Activated T-cell treated with anti-CD3 and anti-CD28 coated beads for 24 hours (primary cell): ENCODE results near the gene MFGE8.
A peak's percentile ranks its signal among the peaks of the same experiment; 100 is the strongest.
"Not testable (repeated sequence)": the region's sequence is repeated elsewhere in the genome, so short reads cannot be mapped to it uniquely, and the experiment has no call there.

Experiments
- DNase-seq: peaks from one replicate; pipeline ENCODE4 v3.0.0-alpha.2; 2020; ENCODE audit warnings: low read depth

Gene MFGE8

GRCh38 chr15:88913017-88913849 is at the start of gene MFGE8:
Gene MFGE8, minus strand, starts transcription at chr15:88913379. Its CDS starts 60 bp downstream, at chr15:88913319.
- peak; percentile 50 for DNase-seq

GRCh38 chr15:88959445-88959844 is 46.3 kb upstream of the MFGE8 start:
- DNase-seq = no peak

GRCh38 chr15:88956906-88957305 is 43.7 kb upstream of the MFGE8 start:
- no peak for DNase-seq

DNA sequence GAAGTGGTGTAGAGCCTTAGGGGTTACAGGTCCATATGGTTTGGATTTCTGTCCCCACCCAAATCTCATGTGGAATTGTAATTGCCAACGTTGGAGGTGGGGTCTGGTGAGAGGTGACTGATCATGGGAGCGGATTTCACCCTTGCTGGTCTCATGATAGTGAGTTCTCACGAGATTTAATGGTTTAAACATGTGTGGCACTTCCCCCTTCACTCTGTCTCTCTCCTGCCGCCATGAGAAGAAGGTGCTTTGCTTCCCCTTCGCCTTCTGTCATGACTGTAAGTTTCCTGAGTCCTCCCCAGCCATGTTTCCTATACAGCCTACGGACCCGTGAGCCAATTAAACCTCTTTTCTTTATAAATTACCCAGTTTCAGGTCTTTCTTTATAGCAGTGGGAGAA is 43.1 kb upstream of the MFGE8 start:
- DNase-seq = no peak

DNA sequence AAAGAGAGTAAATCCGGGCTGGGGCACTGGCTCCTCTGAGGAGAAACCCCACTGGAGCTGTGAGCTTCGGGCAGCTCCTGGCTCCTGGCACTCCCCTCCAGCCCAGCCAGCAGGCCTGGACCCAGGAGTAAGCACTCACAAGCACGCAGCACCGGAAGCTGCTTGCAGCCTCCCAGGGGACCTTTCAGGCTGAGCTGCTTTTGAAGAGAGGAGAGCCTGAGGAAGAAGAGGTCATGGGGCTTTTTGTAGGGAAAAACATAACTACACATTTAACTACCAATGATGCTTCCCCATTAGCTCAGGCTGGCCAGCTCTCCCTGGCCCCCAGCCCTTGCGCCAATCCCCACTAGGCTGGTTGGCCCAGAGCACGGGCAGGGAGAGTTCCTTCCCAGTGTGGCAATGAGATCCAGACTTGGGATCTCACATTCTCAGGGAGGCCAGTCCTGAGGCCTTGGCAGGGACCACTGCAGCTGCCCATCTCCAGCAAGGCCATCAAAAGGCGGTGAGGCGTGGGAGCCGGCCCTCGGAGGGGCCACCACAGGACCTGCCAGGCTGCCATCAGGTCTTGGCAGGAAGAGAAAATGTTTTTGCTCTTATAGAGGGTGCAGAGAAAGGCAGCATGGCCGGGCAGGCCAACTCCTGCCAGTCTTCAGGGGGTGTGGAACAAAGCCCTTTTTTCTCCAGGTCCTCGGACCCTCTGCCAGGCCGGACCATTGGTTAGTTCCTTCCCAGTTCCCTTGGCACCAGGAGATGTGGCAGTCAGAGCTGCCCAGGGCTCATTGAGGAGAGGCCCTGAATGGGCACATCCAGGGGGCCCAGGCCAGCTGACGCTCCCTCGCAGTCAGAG is 41.5 kb upstream of the MFGE8 start:
- DNase-seq = no peak

- DNase-seq = no peak
Observed at GRCh38 chr15:88950600-88951160, 37.5 kb upstream of the MFGE8 start.

DNA sequence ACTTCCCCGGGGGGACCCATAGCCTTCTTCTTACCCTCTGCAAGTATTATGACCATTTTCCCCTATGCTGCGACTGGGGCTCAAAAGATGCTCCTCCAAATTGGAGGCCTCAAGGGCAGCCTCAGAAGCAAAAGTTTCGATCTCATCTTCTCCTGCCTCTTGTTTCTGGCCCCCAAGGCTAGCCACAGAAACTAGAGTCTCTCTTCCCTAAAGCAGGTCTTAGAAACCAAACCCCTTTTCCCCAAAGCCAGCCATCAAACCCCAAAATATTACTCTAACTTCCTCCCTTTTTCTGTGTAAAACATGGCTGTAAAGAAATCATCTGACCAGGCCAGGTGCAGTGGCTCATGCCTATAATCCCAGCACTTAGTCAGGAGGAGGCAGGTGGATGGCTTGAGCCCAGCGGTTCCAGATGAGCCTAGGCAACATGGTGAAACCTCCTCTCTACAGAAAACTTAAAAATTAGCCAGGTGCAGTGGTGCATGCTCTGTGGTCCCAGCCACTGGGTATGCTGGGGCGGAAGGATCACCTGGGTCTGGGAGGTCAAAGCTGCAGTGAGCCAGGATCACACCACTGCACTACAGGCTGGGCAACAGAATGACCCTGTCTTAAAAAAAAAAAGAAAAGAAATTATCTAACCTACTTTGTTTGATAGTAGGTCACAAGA is 36.7 kb upstream of the MFGE8 start:
- DNase-seq = no peak

- no peak for DNase-seq
Observed at GRCh38 chr15:88940110-88940675, 27.0 kb upstream of the MFGE8 start.

- no peak for DNase-seq
Observed at GRCh38 chr15:88939486-88939806, 26.3 kb upstream of the MFGE8 start.

DNA sequence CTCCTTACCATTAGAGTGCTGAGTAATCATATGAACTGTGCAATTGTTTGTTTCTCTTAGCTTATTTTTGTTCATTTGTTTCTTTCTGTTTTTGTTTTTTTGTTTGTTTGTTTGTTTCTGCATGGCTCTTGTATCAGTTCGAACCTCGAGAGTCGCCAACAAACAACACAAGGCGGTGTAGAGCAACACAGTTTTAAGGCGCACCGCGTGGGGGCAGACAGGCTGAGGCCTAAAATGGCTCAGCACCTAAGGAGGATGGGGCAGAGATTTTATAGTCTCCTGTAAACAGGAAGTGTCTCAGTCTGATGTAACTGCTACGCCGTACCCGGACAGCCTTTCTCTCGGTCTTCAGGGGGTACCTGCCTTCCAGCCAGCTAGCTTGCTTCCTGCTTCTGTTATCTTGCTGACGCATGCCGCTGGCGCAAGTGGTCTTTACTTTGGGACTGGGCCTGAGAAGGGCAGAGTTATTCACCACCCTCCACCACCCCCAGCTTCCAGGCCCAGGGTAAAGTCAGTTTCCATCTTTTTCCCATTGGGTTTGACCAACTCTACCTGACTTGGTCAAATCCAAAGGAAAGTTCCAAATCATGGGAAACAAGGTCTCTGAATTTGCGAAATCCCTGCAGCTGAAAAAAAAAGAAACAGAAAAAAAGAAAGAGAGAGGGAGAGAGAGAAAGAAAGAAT is 25.8 kb upstream of the MFGE8 start:
- no peak for DNase-seq

GRCh38 chr15:88934449-88934848 is 21.3 kb upstream of the MFGE8 start:
- not testable (repeated sequence) for DNase-seq

- DNase-seq = no peak
Observed at GRCh38 chr15:88932875-88933330, 19.7 kb upstream of the MFGE8 start.

DNA sequence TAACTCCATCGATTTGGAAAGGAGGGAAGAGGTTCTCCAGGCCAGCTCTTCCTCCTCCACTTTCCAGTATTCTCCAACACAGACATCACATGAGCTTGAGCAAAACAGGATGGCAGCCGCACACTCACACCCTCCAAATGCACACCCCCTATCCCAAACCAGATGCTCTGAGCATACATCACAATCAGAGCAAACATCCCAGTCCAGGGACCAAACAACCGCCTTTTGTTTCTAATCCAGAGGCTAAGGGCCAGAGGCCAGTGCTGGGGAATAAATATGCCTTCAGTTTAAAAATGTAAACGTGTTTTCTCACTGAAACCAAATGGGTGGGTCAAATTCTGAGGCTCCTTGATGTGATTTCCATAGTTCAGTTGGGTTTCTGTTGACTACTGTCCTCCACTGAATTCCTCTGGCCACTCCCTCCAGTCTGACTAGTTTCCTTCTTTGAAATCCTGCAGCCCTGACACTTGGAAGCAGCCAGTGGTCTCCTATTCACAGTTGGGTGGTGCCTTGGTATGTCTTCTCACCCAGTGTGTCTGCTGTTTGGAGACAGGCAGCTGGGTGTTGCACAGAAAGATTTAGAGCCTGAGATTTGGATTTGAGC is 19.2 kb upstream of the MFGE8 start:
- no peak for DNase-seq

GRCh38 chr15:88930579-88930978 is 17.4 kb upstream of the MFGE8 start:
- no peak for DNase-seq

- not testable (repeated sequence) for DNase-seq
Observed at GRCh38 chr15:88929358-88930098, 16.3 kb upstream of the MFGE8 start.

DNA sequence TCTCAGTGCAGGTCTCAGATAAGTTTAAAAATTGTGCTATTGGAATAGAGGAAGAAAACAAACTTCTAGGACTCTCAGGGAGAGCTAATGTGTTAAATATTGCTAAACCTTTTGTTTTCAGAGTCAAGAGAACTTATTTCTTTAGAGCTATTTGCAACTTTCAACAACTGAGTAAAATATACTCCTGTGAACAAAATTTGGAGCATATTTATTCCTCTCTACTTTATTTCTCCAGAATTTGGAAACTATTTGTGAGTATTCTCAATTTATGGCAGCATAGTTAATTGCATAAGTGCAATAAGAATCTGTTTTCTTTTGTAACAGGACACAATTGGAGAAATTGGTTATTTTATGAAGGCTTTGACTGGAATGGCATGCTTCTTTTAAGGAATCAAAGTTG is 15.0 kb upstream of the MFGE8 start:
- DNase-seq = not testable (repeated sequence)

GRCh38 chr15:88925648-88926047 is 12.5 kb upstream of the MFGE8 start:
- not testable (repeated sequence) for DNase-seq

DNA sequence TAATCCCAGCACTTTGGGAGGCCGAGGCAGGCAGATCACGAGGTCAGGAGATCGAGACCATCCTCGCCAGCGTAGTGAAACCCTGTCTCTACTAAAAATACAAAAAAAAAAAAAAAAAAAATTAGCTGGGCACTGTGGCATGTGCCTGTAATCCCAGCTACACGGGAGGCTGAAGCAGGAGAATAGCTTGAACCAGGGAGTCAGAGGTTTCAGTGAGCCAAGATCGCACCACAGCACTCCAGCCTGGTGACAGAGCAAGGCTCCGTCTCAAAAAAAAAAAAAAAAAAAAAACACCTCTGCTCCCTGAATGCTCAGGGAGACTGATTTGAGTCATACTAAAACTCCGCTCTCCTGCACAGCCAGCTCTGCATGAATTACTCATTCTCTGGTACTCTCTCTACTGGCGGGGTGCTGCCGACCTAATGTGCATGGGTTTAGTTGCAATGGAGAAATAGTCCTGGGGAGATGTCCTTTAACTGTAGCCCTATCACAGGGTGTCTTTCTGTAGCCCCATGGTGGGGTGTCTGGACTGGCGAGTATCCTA is 7.8 kb upstream of the MFGE8 start:
- not testable (repeated sequence) for DNase-seq

DNA sequence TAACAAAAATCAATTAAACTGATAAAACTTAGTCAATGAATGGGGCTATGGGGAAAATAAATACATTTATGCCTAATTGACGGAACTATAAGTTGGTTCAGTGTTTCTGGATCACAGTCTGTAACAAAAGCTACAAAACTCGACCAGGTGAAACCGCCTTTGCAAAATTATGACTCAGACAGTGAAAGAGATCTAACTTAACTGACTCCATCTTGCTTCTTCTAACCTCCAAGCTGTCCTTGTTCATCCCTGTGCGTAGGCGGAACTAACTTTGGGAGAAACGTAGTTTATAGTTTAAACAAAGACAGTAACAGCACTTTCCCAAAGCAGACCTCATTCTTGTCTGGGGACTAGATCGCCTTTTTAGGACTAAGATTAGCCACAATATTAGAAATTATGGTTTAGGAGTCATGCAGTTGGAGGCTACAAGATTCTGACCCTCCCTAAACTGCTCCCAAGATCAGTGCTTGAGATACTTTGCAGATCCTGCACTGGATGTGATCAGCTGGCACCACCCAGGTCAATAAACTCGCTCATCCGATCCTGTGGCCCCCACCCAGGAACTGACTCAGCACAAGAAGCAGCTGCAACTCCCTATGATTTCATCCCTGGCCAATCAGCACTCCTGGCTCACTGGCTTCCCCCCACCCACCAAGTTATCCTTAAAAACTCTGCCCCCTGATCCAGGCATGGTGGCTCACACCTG is 7.2 kb upstream of the MFGE8 start:
- no peak for DNase-seq
